Parietal lobe (tissue), 2 donors: ENCODE results near the gene NOG. TPM values are rescaled to one million over a fixed set of nuclear protein-coding genes. Genes with fewer than 3 reads are reported as not detected.

Experiments used
- small RNA-seq: library from RNA; depleted of rRNA; stranded (forward); fragments of <200 nt; gene quantifications from one replicate; pipeline ENCODE3, GENCODE V24; 2014; ENCODE audit warnings: low replicate concordance
- total RNA-seq: library from RNA; depleted of rRNA; stranded (reverse); fragments of >200 nt; gene quantifications from one replicate; pipeline ENCODE4 v1.2.3, GENCODE V29; 2014

NOG gene
- total RNA-seq, result 3.1 TPM

DNA sequence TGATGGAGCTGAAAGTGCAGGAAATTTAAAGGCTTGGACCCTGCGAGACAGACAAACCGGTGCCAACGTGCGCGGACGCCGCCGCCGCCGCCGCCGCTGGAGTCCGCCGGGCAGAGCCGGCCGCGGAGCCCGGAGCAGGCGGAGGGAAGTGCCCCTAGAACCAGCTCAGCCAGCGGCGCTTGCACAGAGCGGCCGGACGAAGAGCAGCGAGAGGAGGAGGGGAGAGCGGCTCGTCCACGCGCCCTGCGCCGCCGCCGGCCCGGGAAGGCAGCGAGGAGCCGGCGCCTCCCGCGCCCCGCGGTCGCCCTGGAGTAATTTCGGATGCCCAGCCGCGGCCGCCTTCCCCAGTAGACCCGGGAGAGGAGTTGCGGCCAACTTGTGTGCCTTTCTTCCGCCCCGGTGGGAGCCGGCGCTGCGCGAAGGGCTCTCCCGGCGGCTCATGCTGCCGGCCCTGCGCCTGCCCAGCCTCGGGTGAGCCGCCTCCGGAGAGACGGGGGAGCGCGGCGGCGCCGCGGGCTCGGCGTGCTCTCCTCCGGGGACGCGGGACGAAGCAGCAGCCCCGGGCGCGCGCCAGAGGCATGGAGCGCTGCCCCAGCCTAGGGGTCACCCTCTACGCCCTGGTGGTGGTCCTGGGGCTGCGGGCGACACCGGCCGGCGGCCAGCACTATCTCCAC is at the start of gene NOG:
Gene NOG, plus strand, starts transcription at position 54 of the 674 bp plus-strand sequence. Its CDS starts 525 bp downstream, at position 579.

Small RNA genes lying within 50 kb of the gene (small RNA-seq; reads per million reads assigned to genes)
- gene RPL39P33, result not detected

Other genes starting within 250 kb of the NOG start
- 1.3 TPM for gene C17orf67, start 240.2 kb downstream of the NOG start, total RNA-seq
- gene DGKE, start 240.5 kb downstream of the NOG start, total RNA-seq, result 36.9 TPM